HG02981 (cell line): ENCODE measurements around the gene LRP1B.

Source experiments
- ATAC-seq: cut with Tn5 transposase; IDR thresholded peaks from one replicate; pipeline ENCODE4 v1.9.1; 2021; ENCODE audit warnings: mild to moderate bottlenecking, moderate library complexity; ENCODE audit not compliant: unreplicated experiment

LRP1B gene

GRCh38 chr2:141703501-141703900, 427.3 kb downstream of the LRP1B start:
- no peak for ATAC-seq

DNA sequence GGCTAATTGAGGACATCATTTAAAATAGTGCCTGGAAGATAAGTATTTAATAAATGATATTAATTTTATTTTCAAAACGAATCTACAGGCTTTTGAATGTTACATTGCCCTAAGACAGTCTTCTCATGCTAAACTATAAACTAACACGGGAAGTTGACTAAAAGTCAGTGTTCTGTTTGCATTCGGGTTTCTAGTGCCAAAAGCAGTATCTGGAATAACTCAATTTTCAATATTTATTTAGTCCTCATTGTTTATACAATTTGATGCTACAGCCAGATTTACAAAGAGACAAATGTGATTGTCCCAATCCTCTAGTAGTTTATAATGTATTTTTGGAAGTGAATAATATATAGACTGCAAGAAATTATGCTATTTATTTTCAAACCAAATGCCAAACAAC, 429.2 kb downstream of the LRP1B start:
- no peak for ATAC-seq

GRCh38 chr2:141699573-141699972, 431.2 kb downstream of the LRP1B start:
- no peak for ATAC-seq

- no peak for ATAC-seq
Measured at GRCh38 chr2:141698500-141698899, 432.3 kb downstream of the LRP1B start.

DNA sequence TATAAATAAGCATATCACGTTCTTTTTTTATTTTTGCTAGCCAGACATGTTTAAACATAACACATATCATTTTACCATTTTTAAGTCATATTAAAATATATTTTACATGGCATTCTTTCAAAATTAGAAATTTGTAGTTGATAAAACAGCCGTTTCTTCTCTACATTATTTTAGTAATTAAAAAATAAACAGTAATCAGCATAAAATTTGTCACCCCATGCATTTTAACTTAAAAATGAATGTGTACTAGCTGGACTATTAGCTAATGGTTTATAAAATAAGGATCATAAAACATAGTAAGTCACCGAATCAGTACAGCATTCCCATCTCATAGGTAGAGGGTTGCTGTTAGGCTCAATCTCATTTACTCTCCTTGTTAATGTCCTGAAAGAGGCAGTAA, 433.8 kb downstream of the LRP1B start:
- ATAC-seq = no peak

DNA sequence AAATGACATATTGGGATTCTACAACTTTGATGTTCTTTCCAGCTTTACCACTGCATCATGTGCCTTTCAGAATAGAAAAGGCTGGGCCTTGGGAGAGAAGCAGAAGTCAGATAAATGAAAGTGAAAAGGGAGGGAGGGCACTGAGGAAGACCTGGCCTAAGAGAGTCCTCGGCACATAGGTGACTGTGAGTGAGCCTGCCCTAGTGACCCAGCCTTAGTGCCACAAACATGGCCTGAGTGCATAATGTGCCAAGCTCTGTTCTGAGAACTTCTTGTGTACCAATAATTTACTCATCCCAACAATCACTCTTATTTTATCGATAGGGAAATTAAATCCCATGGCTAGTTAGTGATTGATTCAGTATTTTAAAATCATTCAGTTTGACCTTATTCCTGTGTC, 436.6 kb downstream of the LRP1B start:
- ATAC-seq = no peak

DNA sequence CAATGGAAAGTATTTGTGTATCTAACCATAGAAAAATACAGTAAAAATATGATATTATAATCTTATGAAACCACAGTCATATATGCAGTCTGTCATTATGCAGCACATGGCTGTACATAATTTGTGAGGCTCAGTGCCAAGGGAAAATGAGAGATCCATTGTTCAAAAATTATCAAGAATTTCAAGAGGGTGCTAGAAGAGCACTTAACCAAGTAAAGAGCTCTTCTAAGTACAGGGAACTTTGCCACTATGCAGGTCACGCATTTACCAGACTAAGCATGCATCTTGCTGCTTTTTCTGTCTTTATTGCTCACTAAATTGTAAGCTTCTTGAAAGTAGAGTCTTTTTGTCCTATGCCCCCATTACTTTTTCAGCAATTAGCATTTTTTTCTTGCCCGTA, 438.0 kb downstream of the LRP1B start:
- no peak for ATAC-seq

GRCh38 chr2:141676139-141676538, 454.7 kb downstream of the LRP1B start:
- ATAC-seq = no peak

GRCh38 chr2:141666191-141666590, 464.6 kb downstream of the LRP1B start:
- ATAC-seq = no peak

- ATAC-seq = no peak
Measured at GRCh38 chr2:141660232-141660631, 470.6 kb downstream of the LRP1B start.

DNA sequence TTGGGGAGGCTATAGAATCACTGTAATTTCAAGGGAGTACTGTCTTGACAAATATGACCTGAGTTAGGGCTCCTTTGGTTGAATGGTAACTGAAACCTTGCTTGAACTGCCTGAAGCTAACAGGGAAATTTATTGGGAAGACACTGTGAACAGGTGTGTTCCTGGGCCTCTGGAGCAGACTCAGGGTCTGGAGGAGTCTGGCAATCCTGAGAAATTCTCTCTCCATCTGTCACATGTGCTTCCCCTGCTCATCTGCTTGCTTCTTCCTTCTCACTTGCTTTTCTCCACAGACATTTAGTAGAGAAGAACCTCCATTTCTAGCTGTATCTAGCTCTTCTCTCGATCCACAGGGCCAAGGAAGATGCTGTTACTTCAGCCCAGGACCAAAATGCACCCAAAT, 476.5 kb downstream of the LRP1B start:
- ATAC-seq = no peak

GRCh38 chr2:141653184-141653583, 477.6 kb downstream of the LRP1B start:
- no peak for ATAC-seq

DNA sequence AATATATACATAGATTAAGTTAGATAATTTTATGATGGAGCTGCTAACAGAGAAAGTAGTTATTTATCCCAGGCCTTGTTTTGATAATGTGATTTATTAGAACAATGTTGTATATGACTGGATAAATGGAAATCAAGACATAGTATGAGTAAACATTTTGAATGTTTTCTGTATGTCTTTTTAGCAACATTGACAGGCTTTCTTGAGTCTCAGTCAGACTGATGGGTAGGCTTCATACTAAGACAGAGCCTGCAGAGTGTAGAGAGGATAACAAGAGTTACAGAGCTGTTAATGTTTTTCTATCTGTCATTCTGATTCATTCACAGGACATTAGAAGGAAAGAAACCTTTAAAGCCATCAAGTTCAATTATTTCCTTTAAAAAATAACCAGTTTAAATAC, 478.5 kb downstream of the LRP1B start:
- ATAC-seq = no peak

GRCh38 chr2:141647353-141647752, 483.5 kb downstream of the LRP1B start:
- ATAC-seq = no peak

GRCh38 chr2:141641462-141641861, 489.4 kb downstream of the LRP1B start:
- ATAC-seq = no peak

GRCh38 chr2:141639809-141640208, 491.0 kb downstream of the LRP1B start:
- no peak for ATAC-seq

GRCh38 chr2:141633132-141633531, 497.7 kb downstream of the LRP1B start:
- no peak for ATAC-seq

DNA sequence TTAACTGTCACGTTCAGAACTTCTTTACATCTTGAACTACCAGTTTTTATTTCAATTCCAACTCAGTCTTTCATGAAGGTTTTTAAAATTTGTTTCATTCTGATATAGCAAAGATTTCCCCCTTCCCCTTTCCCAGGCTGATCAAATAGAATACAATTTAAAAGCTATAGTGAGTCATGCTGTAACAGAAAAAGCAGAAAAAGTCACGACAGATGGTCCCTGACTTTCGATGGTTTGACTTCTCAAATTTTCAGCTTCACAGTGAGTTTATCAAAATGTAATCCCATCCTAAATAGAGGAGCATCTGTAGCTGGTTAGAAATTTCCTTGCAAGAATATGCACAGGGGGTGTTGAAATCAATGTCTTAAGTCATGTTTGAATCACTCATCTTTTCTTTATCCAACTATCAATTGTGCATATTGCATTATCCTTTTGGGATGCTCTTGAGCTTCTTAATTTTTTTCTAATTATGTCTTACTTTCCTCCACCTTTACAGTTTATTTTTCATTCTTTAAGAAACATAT, 500.3 kb downstream of the LRP1B start:
- ATAC-seq = no peak

- ATAC-seq = no peak
Measured at GRCh38 chr2:141620372-141620771, 510.4 kb downstream of the LRP1B start.

DNA sequence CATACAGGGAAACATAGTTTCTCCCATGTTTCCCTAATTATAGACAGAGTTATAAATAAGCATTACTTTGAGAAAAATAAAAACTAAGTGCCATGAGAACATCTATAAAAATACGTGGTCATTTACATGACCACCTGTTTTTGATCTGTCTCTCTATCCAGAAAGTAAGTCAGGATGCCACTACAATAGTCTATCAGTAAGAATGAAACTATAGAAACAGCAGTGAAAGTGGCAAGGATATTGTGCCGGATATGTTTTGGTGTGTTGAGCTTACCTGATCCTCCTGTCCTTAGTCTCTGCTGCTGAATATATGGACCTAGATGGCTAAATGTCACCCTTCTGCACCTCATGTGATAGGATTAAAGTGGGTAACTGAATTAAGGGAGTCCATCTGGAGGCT, 512.4 kb downstream of the LRP1B start:
- ATAC-seq = no peak

DNA sequence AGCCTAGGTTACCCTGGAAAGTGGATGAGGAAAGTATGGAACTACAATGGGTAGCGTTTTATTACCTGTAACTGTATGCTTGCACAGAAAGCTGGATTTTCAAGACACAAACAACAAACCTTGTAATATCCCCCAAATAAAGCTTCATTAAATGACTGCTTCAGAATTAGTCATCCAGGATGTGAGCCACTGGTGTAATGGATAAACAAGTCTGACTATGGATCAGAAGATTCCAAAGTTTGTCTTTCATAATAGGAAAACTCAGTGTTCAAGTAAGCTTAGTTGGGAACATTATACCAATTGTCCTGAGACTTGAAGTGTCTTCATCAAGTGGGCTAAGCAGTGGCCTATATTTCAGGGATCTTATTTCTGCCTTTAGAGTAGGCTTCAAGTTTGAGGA, 518.8 kb downstream of the LRP1B start:
- ATAC-seq = no peak

DNA sequence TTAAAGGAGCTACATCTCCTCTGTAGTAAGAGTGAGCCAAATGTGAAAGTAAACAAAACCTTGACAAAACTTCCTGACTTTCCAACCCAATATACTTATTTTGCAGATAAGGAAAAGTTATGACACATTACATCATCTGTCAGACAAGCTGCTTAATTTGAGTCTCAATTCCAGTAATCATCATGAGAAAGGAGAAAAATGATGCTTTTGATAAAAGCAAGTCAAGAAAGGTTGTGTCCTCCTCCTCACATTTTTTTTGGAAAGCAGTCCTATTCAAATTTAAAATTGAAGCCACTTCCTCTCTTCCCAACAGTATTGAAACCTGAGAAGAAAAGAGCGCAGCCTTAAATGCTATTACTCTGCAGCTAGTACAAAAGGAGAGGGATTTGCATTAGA, 519.6 kb downstream of the LRP1B start:
- no peak for ATAC-seq

- no peak for ATAC-seq
Measured at GRCh38 chr2:141610564-141611175, 520.1 kb downstream of the LRP1B start.
